ENCODE measurements around the gene ATP8A2.

ATP8A2 gene

DNA sequence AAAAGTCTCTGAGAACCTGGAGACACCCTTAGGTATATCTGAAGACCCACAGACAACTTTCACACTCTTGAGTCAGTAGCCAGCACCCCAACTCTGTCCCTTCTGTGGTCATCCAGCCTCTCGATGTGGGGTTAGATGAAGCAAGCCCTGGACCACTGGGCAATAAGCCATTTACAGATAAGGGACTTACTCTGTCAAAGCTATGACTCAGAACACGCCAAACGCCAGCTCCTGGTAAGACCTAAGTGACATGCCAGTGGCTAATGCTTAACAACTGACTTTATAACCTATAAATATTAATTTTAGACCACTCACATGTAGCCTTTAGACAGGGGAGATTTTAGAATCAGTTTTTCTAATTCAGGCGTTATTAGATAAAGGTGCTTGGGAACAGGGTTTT is 594.3 kb downstream of the ATP8A2 start:
- no peak for TF ChIP-seq MYC (IDR thresholded peaks at IDR 0.05; ENCODE audit: low read depth, low read length)
- no peak for TF ChIP-seq POLR2A (IDR thresholded peaks at IDR 0.05; ENCODE audit: extremely low read depth, insufficient read length)
- TF ChIP-seq, protein P1, sequence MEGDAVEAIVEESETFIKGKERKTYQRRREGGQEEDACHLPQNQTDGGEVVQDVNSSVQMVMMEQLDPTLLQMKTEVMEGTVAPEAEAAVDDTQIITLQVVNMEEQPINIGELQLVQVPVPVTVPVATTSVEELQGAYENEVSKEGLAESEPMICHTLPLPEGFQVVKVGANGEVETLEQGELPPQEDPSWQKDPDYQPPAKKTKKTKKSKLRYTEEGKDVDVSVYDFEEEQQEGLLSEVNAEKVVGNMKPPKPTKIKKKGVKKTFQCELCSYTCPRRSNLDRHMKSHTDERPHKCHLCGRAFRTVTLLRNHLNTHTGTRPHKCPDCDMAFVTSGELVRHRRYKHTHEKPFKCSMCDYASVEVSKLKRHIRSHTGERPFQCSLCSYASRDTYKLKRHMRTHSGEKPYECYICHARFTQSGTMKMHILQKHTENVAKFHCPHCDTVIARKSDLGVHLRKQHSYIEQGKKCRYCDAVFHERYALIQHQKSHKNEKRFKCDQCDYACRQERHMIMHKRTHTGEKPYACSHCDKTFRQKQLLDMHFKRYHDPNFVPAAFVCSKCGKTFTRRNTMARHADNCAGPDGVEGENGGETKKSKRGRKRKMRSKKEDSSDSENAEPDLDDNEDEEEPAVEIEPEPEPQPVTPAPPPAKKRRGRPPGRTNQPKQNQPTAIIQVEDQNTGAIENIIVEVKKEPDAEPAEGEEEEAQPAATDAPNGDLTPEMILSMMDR (IDR thresholded peaks at IDR 0.05; ENCODE audit: low read depth, low read length): no peak
- TF ChIP-seq, protein P2, sequence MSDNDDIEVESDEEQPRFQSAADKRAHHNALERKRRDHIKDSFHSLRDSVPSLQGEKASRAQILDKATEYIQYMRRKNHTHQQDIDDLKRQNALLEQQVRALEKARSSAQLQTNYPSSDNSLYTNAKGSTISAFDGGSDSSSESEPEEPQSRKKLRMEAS (IDR thresholded peaks at IDR 0.05; ENCODE audit: low read depth, low read length): no peak
- no peak overlapping the region for H3K4me3 ChIP-seq (ENCODE audit: low read depth, low read length)
- DNase-seq (ENCODE audit: low read depth): no peak

- no peak overlapping the region for H3K4me3 ChIP-seq (ENCODE audit: low read depth, low read length)
- TF ChIP-seq, protein P1 (IDR thresholded peaks at IDR 0.05; ENCODE audit: low read depth, low read length): no peak
- TF ChIP-seq MYC (IDR thresholded peaks at IDR 0.05; ENCODE audit: low read depth, low read length) (no peak), POLR2A (IDR thresholded peaks at IDR 0.05; ENCODE audit: extremely low read depth, insufficient read length) (no peak)
- TF ChIP-seq, protein P2 (IDR thresholded peaks at IDR 0.05; ENCODE audit: low read depth, low read length): no peak
- DNase-seq (ENCODE audit: low read depth): no peak
Observed at GRCh38 chr13:25967144-25967543, 595.4 kb downstream of the ATP8A2 start.

DNA sequence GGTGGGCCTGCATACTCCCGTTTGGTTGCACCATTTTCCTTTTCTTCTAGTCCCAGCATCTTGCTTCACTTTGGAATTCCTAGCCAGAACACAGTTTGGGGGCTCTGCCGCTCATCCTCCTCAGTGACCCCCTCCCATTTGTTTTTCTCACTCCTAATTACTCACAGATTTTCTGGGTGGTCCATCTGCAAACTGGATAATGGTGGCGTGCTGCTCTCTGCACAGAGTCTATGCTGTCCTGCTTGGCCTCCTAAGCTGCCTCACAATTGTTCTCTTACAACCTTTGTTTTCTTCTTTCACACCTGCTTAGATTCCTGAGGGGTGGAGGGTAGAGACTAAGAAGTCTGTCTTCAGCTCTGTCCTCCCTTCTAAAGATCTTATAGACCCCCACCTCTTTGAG is 599.3 kb downstream of the ATP8A2 start:
- H3K4me3 ChIP-seq (ENCODE audit: low read depth, low read length): no peak overlapping the region
- no peak for DNase-seq (ENCODE audit: low read depth)
- TF ChIP-seq, protein P1 (IDR thresholded peaks at IDR 0.05; ENCODE audit: low read depth, low read length): no peak
- TF ChIP-seq MYC (IDR thresholded peaks at IDR 0.05; ENCODE audit: low read depth, low read length) (no peak), POLR2A (IDR thresholded peaks at IDR 0.05; ENCODE audit: extremely low read depth, insufficient read length) (no peak)
- TF ChIP-seq, protein P2 (IDR thresholded peaks at IDR 0.05; ENCODE audit: low read depth, low read length): no peak

DNA sequence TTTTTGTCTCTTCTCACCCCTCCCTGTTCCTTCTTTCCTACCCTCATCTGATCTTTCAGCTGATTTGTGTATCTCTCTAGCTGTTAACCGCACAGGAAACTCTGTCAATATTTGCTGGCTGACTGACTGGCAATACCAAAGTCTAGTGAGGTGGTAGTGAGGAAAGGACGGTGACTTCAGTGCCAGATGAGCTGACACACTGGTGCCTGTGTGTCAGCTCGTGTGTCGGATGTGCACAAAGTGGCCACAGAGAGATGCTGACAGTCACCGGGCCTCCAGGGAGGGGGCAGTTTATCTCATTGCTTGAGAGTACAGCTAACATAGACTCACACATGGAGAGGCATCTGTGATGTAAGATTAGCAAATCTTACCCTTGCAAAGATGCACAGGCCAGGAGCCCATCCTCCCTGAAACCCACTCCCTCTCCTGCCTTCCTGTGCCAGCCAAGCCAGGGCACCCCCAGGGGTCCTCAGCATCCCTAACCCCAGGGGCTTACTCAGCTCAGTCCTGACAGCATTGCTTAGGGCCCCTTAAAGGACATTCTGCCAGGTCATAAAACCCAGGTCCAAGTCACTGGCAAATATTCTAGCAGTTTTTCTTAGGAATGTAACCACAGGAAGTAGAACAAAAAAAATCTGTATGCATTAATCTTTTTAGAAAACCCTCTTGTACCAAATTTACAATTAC is 599.8 kb downstream of the ATP8A2 start:
- TF ChIP-seq MYC (IDR thresholded peaks at IDR 0.05; ENCODE audit: low read depth, low read length) (no peak), POLR2A (IDR thresholded peaks at IDR 0.05; ENCODE audit: extremely low read depth, insufficient read length) (no peak)
- TF ChIP-seq, protein P2 (IDR thresholded peaks at IDR 0.05; ENCODE audit: low read depth, low read length): no peak
- TF ChIP-seq, protein P1 (IDR thresholded peaks at IDR 0.05; ENCODE audit: low read depth, low read length): no peak
- no peak overlapping the region for H3K4me3 ChIP-seq (ENCODE audit: low read depth, low read length)
- no peak for DNase-seq (ENCODE audit: low read depth)

DNA sequence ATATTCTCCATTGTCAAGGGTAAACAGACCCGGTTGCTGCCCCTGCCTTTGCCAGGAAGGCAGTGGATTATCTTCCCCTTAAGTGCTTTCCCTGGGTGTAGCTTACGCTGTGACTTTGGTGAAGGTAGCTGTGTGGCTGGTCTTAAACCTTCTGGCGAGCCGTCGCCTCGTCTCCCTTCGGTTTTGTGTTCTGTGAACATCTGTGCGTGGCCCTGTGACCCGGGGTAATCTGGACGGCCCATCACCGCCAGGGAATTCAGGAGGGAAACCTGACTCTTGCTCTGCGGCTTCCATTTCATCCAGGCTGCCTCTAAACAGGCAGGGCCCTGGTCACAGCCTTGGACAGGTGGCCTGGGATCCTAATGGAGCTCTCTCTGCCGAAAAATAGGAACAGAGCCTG is 601.3 kb downstream of the ATP8A2 start:
- TF ChIP-seq, protein P1 (IDR thresholded peaks at IDR 0.05; ENCODE audit: low read depth, low read length): no peak
- TF ChIP-seq, protein P2 (IDR thresholded peaks at IDR 0.05; ENCODE audit: low read depth, low read length): no peak
- TF ChIP-seq MYC (IDR thresholded peaks at IDR 0.05; ENCODE audit: low read depth, low read length) (no peak), POLR2A (IDR thresholded peaks at IDR 0.05; ENCODE audit: extremely low read depth, insufficient read length) (no peak)
- DNase-seq (ENCODE audit: low read depth): no peak
- no peak overlapping the region for H3K4me3 ChIP-seq (ENCODE audit: low read depth, low read length)

All from NB4 (cell line).